Thyroid gland (tissue), 4 donors: ENCODE results near the gene NPAS2.

Experiments used
- CTCF ChIP-seq, 6 experiments: fragments of 200-600 bp in 3 of 6; fragments of 450-650 bp in 3 of 6; sonication (generic) in 3 of 6; IDR thresholded peaks; one replicate each; pipeline ENCODE4 v1.5.1; 2016 to 2019; ENCODE audit warnings: antibody characterized with exemption in 6 of 6, mild to moderate bottlenecking in 2 of 6, inconsistent platforms in 1 of 6, moderate library complexity in 1 of 6
- POLR2A ChIP-seq, 2 donors: fragments of 450-650 bp; IDR thresholded peaks; one replicate each; pipeline ENCODE4 v1.6.1; 2017; ENCODE audit warnings: antibody characterized with exemption in 2 of 2, mild to moderate bottlenecking in 2 of 2, moderate library complexity in 1 of 2

GRCh38 chr2:101012706-101013181 lies 192.8 kb downstream of the NPAS2 start:
- peak; percentile 56 to 92 (median 77) for TF ChIP-seq CTCF (IDR thresholded peaks at IDR 0.05)
- no peak for TF ChIP-seq POLR2A (IDR thresholded peaks at IDR 0.05)
